ENCODE measurements around the gene GOLIM4.

Gene GOLIM4

DNA sequence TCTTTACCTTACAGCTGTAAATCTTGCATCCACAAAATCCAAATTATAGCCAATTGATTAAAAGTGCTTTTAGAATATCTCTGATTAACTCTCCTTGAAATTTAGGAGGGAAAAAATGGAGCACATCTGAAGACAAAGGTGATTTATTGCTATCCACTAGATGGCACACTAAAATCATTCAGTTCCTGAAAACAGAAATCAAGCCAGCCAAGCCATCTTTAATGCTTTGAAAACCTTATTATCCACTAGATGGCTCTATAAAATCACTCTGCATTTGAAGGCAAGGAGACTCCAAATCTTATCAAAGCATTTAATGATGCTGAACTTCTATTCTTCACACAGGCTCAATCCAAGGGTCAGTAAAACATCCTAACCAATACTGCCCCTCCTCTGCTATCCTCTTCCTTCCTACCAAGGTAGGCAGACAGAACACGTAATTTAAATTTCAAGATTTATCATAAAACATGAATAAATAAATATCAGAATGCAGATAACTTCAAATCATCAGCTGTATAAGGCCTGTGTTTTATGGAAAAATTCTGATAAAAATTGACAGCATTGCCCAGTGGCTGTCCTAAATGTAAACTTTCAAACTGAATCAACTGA is 48.4 kb downstream of the GOLIM4 start:
- Histone ChIP-seq H3K9me3 (ENCODE audit: control insufficient read depth, low read length) (no peaks in the 10 kb centered on the region), H3K4me3 (ENCODE audit: extremely low read depth, insufficient read depth, low read length, poor library complexity, severe bottlenecking) (no peak overlapping the region), H3K27ac (ENCODE audit: low read depth, low read length, severe bottlenecking) (no peak overlapping the region), H3K4me1 (ENCODE audit: control insufficient read depth, insufficient read depth, low read length, poor library complexity, severe bottlenecking) (no peaks in the 10 kb centered on the region), H3K36me3 (ENCODE audit: control insufficient read depth, insufficient read depth, low read length) (peaks cover 14% of the 10 kb centered on the region)
- WGBS, 2 experiments (ENCODE audit: insufficient coverage in 2 of 2): no CpG with 5 or more reads among the region's 1 CpG

- Histone ChIP-seq H3K9me3 (ENCODE audit: control insufficient read depth, low read length) (no peaks in the 10 kb centered on the region), H3K4me1 (ENCODE audit: control insufficient read depth, insufficient read depth, low read length, poor library complexity, severe bottlenecking) (no peaks in the 10 kb centered on the region), H3K27ac (ENCODE audit: low read depth, low read length, severe bottlenecking) (no peak overlapping the region), H3K36me3 (ENCODE audit: control insufficient read depth, insufficient read depth, low read length) (peaks cover 28% of the 10 kb centered on the region), H3K4me3 (ENCODE audit: extremely low read depth, insufficient read depth, low read length, poor library complexity, severe bottlenecking) (no peak overlapping the region)
- WGBS, 2 experiments (ENCODE audit: insufficient coverage in 2 of 2): 74 to 87% methylated on average over 4 to 6 of the region's 6 CpGs
Measured at GRCh38 chr3:168044049-168044448, 51.7 kb downstream of the GOLIM4 start.

DNA sequence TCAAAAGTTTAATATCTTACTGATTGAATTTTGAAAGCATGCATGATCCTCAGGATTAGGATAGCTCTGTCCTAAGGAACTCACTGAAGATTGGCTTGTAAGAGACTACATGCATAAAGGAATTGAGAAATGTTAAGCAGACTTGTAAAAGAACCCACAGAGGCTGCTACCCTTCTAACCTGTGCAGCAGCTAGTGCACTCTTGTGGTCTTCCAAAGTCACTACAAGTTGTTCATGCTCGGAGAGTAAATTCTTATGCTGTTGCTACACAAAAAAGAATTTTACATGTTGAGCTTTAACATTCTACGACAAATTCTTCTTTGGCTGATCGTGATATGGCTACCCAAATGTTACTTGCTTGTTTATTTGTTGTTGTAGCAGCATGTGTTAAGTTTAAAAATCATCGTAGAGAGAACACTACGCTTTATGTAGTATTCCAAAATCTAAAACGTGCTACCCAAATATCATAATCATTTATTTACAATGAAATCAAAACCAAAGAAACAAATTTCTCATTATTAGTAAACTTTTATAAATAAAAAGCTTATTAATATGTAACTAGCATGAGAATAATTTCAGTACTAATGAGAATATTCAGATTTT is 55.0 kb downstream of the GOLIM4 start:
- peaks cover 53% of the 10 kb centered on the region for H3K36me3 ChIP-seq (ENCODE audit: control insufficient read depth, insufficient read depth, low read length)
- no peaks in the 10 kb centered on the region for H3K9me3 ChIP-seq (ENCODE audit: control insufficient read depth, low read length)
- H3K27ac ChIP-seq (ENCODE audit: low read depth, low read length, severe bottlenecking): no peak overlapping the region
- no peaks in the 10 kb centered on the region for H3K4me1 ChIP-seq (ENCODE audit: control insufficient read depth, insufficient read depth, low read length, poor library complexity, severe bottlenecking)
- 60% methylated on average over 1 to 2 of the region's 6 CpGs for WGBS, 2 experiments (ENCODE audit: insufficient coverage in 2 of 2)
- H3K4me3 ChIP-seq (ENCODE audit: extremely low read depth, insufficient read depth, low read length, poor library complexity, severe bottlenecking): no peak overlapping the region

DNA sequence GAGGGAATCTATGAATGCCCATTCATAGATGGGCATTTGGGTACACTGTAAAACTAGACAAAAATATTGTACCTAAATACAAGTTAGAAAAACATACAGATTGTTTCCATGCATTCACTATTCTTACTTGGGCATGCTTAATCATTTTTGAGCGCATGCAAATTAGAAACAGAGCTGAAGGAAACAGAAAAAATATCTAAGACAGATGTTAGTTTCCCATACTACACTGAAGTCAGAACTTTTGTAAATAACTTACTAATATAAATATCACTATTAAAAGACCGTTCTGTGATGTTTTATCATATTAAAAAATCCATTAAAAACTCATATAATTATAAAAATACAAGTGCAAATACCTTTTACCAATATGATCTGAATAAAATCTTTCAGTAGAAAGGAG is 58.7 kb downstream of the GOLIM4 start:
- no peak overlapping the region for H3K4me3 ChIP-seq (ENCODE audit: extremely low read depth, insufficient read depth, low read length, poor library complexity, severe bottlenecking)
- no peak overlapping the region for H3K27ac ChIP-seq (ENCODE audit: low read depth, low read length, severe bottlenecking)
- H3K9me3 ChIP-seq (ENCODE audit: control insufficient read depth, low read length): no peaks in the 10 kb centered on the region
- no CpG with 5 or more reads among the region's 2 CpGs for WGBS, 2 experiments (ENCODE audit: insufficient coverage in 2 of 2)
- no peaks in the 10 kb centered on the region for H3K4me1 ChIP-seq (ENCODE audit: control insufficient read depth, insufficient read depth, low read length, poor library complexity, severe bottlenecking)
- H3K36me3 ChIP-seq (ENCODE audit: control insufficient read depth, insufficient read depth, low read length): peaks cover 55% of the 10 kb centered on the region

GRCh38 chr3:168036619-168037018 is 59.1 kb downstream of the GOLIM4 start:
- H3K9me3 ChIP-seq (ENCODE audit: control insufficient read depth, low read length): no peaks in the 10 kb centered on the region
- WGBS, 2 experiments (ENCODE audit: insufficient coverage in 2 of 2): 100% methylated on average over 3 to 4 of the region's 4 CpGs
- no peaks in the 10 kb centered on the region for H3K4me1 ChIP-seq (ENCODE audit: control insufficient read depth, insufficient read depth, low read length, poor library complexity, severe bottlenecking)
- peaks cover 58% of the 10 kb centered on the region for H3K36me3 ChIP-seq (ENCODE audit: control insufficient read depth, insufficient read depth, low read length)
- no peak overlapping the region for H3K27ac ChIP-seq (ENCODE audit: low read depth, low read length, severe bottlenecking)
- H3K4me3 ChIP-seq (ENCODE audit: extremely low read depth, insufficient read depth, low read length, poor library complexity, severe bottlenecking): no peak overlapping the region

DNA sequence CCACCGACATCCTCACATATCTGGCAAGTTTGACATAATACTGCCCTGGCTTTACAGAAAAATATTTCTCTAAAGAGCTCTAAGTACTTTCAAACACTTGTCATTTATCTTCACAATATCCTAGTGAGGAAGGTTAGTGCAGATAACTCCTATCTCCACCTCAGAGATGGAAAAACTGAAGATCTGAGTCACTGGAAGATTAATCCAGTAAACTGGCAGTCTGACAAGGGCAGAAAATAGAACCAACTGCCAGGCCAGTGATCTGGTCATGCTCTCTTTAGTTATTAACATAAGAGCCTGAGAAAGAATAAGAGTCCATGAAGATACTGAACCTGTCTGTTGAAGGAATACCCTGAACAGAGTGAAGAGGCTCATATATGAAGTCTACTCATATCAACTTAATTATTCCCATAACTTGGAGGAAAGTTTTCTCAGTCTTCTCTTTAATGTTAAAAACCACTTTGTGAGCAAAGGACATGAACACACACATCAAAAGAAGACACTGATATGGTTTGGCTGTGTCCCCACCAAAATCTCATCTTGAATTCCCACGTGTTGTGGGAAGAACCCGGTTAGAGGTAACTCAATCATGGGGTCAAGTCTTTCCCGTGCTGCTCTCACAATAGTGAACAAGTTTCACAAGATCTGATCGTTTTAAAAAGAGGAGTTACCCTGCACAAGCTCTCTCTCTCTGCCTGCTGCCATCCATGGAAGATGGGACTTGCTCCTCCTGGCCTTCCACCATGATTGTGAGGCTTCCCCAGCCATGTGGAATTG is 61.4 kb downstream of the GOLIM4 start:
- peak overlapping the region; percentile 43 for H3K27ac ChIP-seq (ENCODE audit: low read depth, low read length, severe bottlenecking)
- no peaks in the 10 kb centered on the region for H3K4me1 ChIP-seq (ENCODE audit: control insufficient read depth, insufficient read depth, low read length, poor library complexity, severe bottlenecking)
- no peaks in the 10 kb centered on the region for H3K9me3 ChIP-seq (ENCODE audit: control insufficient read depth, low read length)
- no peak overlapping the region for H3K4me3 ChIP-seq (ENCODE audit: extremely low read depth, insufficient read depth, low read length, poor library complexity, severe bottlenecking)
- H3K36me3 ChIP-seq (ENCODE audit: control insufficient read depth, insufficient read depth, low read length): peaks cover 67% of the 10 kb centered on the region
- WGBS, 2 experiments (ENCODE audit: insufficient coverage in 2 of 2): 78 to 91% methylated on average over 3 to 5 of the region's 5 CpGs

DNA sequence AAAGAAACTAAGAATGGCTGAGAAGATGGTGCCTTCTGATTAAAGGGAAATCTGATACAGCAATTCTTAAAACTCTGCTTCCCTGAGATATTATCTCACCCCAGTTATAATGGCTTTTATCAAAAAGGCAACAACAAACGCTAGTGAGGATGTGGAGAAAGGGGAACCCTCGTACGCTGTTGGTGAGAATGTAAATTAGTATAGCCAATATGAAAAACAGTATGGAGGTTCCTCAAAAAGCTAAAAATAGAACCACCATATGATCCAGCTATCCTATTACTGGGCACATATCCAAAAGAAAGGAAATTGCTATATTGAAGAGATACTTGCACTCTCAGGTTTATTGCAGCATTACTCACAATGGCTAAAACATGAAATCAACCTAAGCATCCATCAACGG is 65.1 kb downstream of the GOLIM4 start:
- 80% methylated on average over 1 of the region's 4 CpGs; no CpG with 5 or more reads in 1 of the 2 experiments for WGBS, 2 experiments (ENCODE audit: insufficient coverage in 2 of 2)
- Histone ChIP-seq H3K36me3 (ENCODE audit: control insufficient read depth, insufficient read depth, low read length) (peaks cover 75% of the 10 kb centered on the region), H3K4me1 (ENCODE audit: control insufficient read depth, insufficient read depth, low read length, poor library complexity, severe bottlenecking) (no peaks in the 10 kb centered on the region), H3K9me3 (ENCODE audit: control insufficient read depth, low read length) (no peaks in the 10 kb centered on the region), H3K27ac (ENCODE audit: low read depth, low read length, severe bottlenecking) (no peak overlapping the region), H3K4me3 (ENCODE audit: extremely low read depth, insufficient read depth, low read length, poor library complexity, severe bottlenecking) (no peak overlapping the region)

DNA sequence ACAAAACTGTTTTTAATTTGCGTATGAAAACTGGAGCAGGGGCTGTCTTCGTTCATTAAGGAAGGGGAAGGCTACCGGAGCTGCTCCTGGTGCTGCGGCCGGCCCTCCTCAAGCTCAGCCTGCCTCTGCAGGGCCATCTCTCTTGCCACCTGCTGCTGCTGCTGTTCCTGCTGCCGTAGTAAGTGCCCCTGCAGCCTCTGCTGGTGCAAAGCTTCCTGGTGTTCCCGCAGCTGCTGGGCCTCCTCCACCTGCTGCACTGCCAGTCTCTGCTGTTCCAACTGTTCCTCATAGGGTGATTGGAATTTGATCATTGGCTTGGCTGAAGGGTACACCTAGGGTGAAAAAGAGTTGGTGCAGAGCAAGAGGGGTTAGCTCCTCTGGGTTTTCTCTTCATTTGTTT is 66.0 kb downstream of the GOLIM4 start:
- Histone ChIP-seq H3K4me3 (ENCODE audit: extremely low read depth, insufficient read depth, low read length, poor library complexity, severe bottlenecking) (no peak overlapping the region), H3K27ac (ENCODE audit: low read depth, low read length, severe bottlenecking) (no peak overlapping the region), H3K4me1 (ENCODE audit: control insufficient read depth, insufficient read depth, low read length, poor library complexity, severe bottlenecking) (peaks cover 3% of the 10 kb centered on the region), H3K36me3 (ENCODE audit: control insufficient read depth, insufficient read depth, low read length) (peaks cover 76% of the 10 kb centered on the region), H3K9me3 (ENCODE audit: control insufficient read depth, low read length) (no peaks in the 10 kb centered on the region)
- 94 to 95% methylated on average over 6 of the region's 7 CpGs for WGBS, 2 experiments (ENCODE audit: insufficient coverage in 2 of 2)

GRCh38 chr3:168028086-168028485 is 67.6 kb downstream of the GOLIM4 start:
- Histone ChIP-seq H3K9me3 (ENCODE audit: control insufficient read depth, low read length) (no peaks in the 10 kb centered on the region), H3K4me1 (ENCODE audit: control insufficient read depth, insufficient read depth, low read length, poor library complexity, severe bottlenecking) (peaks cover 8% of the 10 kb centered on the region), H3K27ac (ENCODE audit: low read depth, low read length, severe bottlenecking) (no peak overlapping the region), H3K4me3 (ENCODE audit: extremely low read depth, insufficient read depth, low read length, poor library complexity, severe bottlenecking) (no peak overlapping the region), H3K36me3 (ENCODE audit: control insufficient read depth, insufficient read depth, low read length) (peaks cover 88% of the 10 kb centered on the region)
- WGBS, 2 experiments (ENCODE audit: insufficient coverage in 2 of 2): no CpG with 5 or more reads among the region's 1 CpG

DNA sequence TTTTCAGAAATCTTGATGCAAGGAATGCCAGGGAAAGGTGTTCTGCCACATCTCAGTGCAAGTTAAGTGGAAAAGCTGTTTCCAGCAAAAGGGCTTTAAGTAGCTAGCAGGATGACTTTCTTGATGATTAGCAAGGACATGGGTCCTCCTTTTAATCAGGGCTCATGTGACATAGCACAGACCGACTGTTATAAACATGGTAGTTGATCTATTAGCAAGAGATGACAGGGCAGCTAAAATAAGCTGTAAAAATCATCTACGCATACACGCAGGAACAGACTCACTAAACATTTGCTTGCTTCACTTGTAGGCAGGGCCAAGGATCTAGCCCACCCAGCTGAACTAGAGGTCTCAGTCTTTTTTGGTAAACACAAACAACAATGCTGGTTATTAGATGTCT is 69.0 kb downstream of the GOLIM4 start:
- Histone ChIP-seq H3K27ac (ENCODE audit: low read depth, low read length, severe bottlenecking) (no peak overlapping the region), H3K9me3 (ENCODE audit: control insufficient read depth, low read length) (no peaks in the 10 kb centered on the region), H3K4me1 (ENCODE audit: control insufficient read depth, insufficient read depth, low read length, poor library complexity, severe bottlenecking) (peaks cover 8% of the 10 kb centered on the region), H3K36me3 (ENCODE audit: control insufficient read depth, insufficient read depth, low read length) (peaks cover 91% of the 10 kb centered on the region), H3K4me3 (ENCODE audit: extremely low read depth, insufficient read depth, low read length, poor library complexity, severe bottlenecking) (no peak overlapping the region)
- WGBS, 2 experiments (ENCODE audit: insufficient coverage in 2 of 2): 94 to 100% methylated on average over 3 of the region's 3 CpGs

DNA sequence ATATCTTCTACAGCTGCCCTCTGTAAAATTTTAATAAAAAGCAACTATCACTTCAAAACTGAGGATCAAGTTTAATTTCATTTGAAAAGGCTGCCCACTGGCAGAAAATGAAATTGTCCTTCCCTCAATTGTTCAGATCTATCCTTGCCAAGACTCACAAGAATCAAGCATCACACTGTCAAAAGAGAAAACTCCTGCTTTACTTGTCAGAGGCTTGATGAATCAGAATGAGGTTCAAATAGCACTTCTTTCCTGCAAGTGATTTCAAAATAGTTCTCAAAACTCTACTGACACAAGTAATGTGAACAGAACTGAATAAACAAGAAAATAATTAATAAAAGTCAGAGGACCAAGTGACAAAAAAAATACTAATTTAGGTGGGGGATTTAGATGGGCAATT is 70.6 kb downstream of the GOLIM4 start:
- peaks cover 92% of the 10 kb centered on the region for H3K36me3 ChIP-seq (ENCODE audit: control insufficient read depth, insufficient read depth, low read length)
- no peak overlapping the region for H3K4me3 ChIP-seq (ENCODE audit: extremely low read depth, insufficient read depth, low read length, poor library complexity, severe bottlenecking)
- peak overlapping the region; percentile 73 for H3K27ac ChIP-seq (ENCODE audit: low read depth, low read length, severe bottlenecking)
- no peaks in the 10 kb centered on the region for H3K9me3 ChIP-seq (ENCODE audit: control insufficient read depth, low read length)
- peaks cover 8% of the 10 kb centered on the region for H3K4me1 ChIP-seq (ENCODE audit: control insufficient read depth, insufficient read depth, low read length, poor library complexity, severe bottlenecking)

All from mesodermal cell (in vitro differentiated cells).